GM18498 (cell line): ENCODE results near the gene CLCNKA.
"Not testable (repeated sequence)": the region's sequence is repeated elsewhere in the genome, so short reads cannot be mapped to it uniquely, and the experiment has no call there.

Source experiments
- ATAC-seq: cut with Tn5 transposase; IDR thresholded peaks from one replicate; pipeline ENCODE4 v1.9.1; 2021; ENCODE audit warnings: mild to moderate bottlenecking, moderate library complexity; ENCODE audit not compliant: unreplicated experiment

The CLCNKA gene

DNA sequence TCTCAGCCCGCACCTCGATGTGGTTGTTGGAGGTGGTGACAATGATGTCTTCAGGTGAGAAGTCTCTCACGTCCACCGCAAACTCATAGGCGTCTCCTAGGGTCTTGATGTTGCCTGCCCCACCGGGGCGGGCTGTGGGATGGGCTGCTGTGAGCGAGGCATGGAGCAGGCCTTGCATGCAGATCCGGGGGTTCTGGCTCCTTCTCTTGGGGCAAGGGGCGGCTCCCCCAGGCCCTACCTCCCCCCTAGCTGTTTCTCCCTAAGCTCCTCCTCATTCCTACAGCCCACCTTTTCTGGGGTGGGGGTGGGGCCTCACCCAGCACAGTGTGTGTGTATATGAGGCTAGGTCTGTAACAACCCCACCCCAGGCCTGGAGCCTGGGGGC is 4.8 kb upstream of the CLCNKA start:
- no peak for ATAC-seq

DNA sequence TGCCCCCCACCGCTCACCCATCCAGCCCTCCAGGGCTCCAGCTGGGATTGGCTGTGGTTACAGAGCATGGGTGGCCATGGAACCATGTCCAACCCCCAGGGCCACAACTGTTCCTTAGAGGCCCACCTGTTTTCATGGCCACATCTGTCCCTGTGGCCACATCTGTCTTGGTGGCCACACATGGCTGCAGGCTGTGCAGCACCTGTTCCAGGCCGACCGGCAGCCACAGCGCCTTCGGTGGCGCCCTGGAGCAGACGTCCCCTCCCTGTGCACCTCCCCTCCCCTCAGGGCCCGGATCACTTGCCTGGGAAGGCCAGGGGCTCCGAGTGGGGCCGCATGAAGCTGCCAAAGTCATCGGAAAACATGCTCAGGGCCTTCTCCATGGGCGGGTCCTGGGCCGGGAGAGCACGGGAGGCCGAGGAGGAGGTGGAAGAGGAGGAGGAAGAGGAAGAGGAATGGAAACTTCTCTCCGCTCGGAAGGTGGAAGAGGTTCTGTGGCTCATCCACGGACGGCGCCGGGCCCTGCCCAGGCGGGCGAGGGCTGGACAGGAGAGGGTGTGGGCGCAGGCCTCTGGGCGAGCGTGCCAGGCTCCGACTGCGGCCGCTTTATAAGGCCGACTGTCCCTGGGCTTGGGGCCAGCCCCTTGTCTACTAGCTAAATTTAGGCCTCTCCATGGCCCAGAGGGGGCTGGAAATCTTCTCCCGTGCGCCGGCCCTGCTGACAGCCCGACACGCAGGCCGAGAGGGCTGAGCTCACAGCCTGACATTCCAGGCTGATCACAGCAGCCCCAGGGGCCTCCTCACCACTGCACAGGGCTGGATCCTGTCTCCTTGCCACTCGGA is 4.2 kb upstream of the CLCNKA start, which contains the start of gene HSPB7:
Gene HSPB7, minus strand, starts transcription at position 583 of the 843 bp plus-strand sequence. Its CDS starts 80 bp downstream, at position 503.
- no peak for ATAC-seq

DNA sequence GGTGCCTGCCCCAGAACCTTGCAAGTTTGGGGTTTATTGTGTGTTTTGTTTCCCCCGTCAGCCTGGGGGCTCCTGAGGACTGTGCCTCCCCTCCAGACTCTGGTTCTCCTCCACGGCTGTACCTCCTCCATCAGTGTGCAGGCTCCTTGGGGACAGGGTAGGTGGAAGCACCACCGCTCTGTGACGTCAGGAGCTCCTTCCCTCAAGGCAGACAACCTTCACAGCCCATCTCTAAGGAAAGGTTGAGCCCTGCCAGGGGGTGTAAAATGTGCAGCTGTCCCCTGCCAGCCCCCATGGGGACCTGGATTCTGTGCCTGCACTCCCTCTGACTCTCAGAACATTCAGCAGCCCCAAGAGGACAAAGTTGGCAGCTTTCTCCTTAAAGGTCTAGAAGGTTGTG is 3.5 kb upstream of the CLCNKA start:
- ATAC-seq, result no peak

DNA sequence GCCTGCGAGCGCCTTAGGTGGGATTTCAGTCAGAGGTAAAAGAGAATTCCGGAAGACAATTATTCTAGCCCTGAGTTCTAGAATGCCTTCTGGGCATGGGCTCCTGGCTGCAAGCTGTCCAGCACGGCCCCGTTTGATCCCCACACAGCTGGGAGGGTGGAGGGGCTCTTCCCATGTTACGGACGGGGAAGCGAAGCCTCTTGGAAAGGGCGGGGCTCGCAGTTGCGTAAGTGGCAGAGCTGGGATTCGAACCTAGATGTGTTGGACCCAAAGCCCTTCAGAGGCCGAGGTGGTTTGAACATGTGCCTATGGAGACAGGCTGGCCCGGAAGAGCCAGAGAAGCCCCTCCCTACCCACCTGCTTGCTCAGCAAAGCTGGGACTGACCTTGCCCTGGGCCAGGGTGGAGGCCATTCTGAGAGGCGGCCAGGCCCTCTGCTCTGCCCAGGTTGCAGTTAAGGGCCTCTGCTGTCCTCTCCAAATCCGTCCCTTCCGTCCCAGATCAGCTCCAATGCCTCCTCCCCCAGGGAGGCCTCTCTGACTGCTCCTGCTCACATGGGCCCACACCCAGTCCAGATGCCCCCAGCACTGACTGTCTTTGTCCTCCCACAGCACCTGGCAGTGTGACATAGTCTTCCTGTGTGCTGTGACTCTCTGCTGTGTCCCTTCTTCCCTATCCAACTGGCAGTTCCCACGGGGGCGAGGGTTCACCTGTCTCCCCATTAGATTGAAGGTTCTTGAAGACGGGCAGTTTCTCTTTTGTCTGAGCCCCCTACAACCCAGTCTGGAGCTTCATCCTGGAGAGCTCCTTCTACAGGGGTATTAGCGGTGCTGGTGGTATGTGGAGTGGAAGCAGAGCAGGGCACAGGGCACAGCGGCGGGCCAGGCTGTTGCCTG is 2.8 kb upstream of the CLCNKA start:
- no peak for ATAC-seq

DNA sequence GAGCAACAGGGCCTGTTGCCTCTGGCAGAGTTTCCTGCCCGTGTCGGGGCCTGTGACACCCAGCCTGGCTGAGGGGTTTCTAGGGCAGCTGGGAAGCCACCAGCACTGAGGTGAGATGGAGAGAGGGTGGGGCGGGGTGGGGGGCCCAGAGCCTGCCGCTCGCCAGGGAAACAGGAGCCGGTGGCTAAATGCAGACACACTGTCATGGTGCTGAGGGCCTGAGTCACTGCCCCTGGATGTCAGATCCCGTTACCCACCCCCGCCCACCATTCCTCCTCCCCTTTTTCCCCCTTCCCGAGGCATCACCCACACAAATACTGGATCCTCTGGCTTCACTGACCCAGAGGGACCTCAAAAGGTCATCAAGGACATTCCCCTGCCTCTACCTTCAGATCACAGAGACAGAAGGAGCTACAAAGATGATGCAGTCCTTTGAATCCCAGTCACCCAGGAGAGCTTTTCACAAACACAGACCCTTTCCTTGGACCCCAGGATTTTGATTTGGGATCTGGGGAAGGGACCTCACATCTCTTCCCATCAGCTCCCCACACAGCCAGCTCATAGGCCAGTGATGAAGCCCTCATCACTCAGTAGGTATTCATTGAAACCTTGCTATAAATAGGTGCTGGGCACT is 2.1 kb upstream of the CLCNKA start:
- no peak for ATAC-seq

DNA sequence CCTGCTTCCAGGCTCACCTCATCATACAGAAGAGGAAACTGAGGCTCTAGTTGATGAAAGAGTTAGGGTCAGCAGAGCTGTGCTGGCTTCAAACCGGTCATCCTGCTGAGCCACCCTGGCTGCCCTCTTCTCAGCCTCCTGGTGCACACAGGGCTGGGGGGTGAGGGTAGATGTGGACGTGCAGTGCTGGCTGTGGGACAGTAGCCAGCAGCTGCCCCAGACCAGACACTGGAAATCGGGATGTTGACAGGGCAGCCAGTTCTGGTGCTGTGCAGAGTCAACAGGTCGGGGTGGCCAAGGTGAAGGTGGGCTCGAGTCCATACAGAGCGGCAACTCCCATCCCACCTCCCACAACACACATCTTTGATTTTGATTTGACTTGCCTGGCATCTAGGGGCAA is 1.5 kb upstream of the CLCNKA start:
- ATAC-seq, result no peak

DNA sequence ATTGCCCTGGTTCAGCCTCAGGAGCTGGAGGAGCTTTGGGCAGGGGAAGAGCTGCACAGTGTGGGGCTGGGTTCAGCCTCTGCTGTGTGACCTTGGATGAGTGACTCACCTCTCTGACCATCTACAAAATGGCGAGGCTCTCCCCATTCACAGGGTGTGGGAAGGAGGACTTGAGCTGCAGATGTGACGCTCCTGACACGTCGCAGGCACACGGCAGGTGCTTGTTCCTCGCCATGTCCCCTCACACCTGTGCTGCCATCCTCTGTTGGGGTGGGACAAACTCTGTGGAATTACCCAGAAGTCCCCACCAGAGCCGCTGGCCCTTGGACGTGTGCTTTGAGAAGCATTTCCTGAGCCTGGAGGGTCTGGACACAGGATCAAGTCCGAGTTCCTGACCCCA is 958 bp upstream of the CLCNKA start:
- ATAC-seq, result not testable (repeated sequence)

DNA sequence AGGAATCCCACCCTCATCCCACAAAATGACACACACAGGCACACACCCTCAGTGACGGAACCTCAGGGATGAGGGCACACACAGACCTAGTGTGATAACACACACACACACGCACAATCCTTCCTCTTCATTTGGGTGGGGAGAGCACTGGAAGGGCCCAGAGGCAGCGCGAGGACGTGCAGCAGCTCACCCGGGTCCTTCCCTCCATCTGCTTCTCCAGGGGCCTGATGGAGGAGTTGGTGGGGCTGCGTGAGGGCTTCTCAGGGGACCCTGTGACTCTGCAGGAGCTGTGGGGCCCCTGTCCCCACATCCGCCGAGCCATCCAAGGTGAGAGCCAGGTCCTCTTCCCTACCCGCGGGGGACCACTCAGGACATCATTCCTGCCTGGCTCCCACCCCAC is 557 bp downstream of the CLCNKA start:
- no peak for ATAC-seq

DNA sequence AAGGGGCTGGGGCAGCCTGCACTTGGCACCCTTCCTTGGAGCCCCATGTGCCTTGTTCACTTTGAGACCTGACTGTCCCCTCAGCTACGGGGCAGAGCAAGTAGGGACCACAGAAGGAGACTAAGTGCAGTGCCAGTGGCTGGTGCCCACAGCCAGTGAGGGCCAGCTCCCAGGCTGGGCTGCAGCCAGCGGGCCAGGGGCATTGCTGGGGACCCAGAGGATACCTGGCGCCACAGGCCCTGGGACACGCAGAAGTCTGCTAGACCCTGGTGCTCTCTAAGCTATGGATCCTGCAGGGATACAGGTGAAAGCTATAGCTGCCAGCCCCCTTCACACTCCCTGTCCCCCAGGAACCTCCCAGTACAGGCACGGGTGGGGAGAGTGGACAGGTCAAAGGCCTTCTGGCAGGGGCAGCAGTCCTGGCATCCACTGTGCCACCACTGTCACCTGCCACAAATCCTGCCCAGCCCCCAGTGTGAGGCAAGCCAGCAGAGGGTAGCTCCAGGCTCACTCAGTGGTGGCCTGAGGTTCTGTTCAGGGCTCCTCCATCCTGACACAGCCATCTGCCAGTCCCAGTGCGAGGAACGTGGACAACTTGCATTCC is 1.3 kb downstream of the CLCNKA start:
- no peak for ATAC-seq

DNA sequence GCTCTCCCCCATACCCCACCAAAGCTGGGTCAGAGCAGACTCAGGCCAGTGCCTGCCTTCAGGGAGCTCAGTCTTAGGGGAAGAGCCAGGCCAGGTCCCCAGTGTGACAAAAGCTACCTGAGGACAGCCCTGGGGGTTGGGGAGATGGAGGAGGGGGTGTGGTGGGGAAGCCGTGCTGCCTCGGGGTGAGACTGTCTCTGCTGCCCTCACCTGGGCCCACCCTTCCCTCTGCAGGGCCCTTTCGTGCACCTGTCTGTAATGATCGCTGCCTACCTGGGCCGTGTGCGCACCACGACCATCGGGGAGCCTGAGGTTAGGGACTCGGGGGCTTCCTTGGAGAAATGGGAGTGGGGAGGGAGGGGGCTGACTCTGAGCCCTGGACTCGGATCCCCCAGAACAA is 4.5 kb downstream of the CLCNKA start:
- ATAC-seq, result not testable (repeated sequence)

DNA sequence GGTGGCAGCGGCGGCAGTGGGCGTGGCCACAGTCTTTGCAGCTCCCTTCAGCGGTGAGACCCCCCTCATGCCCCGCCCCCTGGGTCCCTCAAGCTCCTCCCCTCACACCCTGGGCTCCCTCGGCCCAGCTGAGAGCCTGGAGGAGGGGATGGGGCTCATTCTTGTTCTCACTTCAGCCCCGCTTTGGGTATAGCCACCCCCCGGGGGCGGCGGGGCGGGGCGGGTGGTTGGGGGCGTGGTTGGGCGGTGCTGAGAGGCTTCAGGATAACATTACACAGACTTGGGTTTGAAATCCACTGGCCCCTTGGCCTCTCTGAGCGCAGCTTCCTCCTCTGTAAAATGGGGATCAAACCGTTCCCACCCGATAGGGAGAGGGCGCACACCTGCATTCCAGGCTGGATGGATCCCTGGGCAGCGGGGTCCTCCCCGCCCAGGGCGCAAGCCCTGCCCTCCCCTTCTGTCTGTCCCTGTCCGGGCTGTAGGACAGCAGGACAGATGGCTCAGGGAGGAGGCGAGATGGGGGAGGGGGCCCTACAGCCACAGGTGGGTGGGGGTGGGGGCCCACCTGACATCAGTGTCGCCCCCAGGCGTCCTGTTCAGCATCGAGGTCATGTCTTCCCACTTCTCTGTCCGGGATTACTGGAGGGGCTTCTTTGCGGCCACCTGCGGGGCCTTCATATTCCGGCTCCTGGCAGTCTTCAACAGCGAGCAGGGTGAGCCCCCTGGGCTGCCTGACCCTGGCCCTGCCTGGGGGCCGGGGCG is 5.1 kb downstream of the CLCNKA start:
- no peak for ATAC-seq

DNA sequence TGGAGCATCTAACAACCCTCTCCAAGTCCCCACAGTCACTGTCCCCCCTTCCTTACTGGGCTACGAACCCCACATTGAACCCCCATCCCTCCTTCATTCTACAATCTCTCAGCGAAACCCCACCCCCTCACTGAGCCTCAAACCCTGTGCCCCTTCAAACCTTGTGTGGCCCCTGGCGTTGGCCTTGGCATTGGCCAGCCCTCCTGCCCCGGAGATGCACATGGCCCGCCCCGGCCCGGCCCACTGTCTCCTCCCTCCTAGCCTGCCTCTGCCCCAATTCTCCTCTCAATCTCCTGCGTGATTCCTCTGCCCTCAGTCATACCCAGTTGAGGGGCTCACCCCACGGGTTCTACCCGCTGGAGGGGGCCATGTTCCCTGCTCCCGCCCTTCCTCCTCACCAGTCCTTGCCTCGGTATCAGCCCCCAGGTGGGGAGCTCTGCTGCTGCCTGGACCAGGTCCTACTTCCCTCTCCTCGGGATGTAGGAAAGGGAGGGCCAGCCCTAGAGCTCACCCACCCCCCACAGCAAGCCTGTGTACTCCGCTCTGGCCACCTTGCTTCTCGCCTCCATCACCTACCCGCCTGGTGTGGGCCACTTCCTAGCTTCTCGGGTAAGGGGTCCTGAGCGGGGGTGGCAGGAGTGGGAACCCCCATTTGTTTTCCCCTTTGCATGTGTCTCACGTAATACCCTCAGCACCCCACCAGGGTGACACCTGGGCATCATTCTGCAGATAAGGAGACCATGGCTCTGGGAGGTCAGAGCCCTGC is 6.6 kb downstream of the CLCNKA start:
- ATAC-seq, result no peak

DNA sequence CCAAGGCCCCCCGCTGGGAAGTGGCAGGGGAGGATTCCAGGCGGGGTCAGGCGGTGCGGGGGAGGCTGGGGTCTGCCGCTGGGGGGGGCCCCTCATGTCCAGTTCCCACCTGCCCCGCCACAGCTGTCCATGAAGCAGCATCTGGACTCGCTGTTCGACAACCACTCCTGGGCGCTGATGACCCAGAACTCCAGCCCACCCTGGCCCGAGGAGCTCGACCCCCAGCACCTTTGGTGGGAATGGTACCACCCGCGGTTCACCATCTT is 7.1 kb downstream of the CLCNKA start:
- not testable (repeated sequence) for ATAC-seq

DNA sequence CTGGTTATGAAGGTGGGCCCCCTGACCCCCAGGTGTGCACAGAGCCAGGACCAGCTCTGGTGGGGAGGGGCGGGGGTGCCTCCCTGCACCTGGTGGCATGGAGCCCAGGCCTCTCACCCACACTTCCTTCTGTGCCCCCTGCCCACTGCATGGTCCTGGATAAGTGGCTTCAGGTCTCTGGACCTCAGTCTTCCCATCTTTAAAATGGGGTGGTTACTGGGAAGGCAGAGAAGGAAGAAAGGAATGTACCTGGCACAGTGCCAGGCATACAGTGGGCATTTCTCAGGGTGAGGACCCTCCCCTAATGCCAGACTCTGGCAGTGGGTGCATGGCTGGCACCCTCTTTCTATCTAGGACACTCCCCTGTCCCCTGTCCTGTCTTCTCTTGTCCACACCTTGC is 7.5 kb downstream of the CLCNKA start:
- no peak for ATAC-seq

DNA sequence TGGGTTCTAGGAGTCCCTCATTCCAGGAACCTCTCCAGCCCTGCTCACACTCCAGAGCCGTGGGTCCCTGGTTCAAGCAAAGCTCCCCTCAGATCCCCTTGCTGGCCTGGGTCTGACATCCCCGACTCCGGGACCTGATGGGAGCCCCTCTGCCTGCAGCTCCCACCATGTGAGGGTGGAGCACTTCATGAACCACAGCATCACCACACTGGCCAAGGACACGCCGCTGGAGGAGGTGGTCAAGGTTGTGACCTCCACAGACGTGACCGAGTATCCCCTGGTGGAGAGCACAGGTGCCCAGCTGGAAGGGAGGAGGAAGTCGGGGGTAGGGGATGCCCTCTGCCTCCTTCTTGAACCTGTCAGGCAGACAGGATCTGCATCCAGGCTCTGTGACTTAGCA is 9.7 kb downstream of the CLCNKA start:
- no peak for ATAC-seq

DNA sequence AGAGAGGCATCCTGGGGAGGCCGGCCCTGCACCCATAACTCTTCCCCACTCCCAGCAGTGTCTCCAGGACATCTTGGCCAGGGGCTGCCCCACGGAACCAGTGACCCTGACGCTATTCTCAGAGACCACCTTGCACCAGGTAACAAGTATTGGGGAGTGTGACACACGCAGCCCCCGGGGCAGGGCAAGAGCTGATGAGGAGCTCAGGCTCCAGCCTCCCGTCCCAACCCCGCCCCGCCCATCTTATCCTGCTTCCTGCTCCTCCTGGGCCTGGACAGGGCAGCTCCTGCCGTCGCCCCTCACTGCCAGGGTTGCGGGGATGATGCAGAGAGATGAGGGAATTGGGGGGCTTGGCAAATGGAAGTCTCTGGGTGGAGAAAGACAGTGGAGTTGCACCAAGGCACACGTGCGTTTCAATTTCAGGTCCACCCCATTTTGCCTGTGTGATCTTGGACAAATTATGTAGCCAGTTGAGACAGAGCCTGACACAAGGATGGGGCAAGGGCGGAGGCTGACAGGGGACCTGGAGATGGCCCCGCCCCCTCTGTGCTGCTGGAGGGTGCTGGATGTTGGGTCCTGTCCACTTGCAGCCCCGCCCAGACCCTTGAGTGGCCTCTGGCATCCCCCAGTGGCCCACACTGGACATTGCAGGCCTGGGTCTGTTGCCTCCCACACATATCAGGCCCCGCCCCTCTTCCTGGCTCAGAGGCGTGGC is 10.7 kb downstream of the CLCNKA start:
- ATAC-seq, result no peak

DNA sequence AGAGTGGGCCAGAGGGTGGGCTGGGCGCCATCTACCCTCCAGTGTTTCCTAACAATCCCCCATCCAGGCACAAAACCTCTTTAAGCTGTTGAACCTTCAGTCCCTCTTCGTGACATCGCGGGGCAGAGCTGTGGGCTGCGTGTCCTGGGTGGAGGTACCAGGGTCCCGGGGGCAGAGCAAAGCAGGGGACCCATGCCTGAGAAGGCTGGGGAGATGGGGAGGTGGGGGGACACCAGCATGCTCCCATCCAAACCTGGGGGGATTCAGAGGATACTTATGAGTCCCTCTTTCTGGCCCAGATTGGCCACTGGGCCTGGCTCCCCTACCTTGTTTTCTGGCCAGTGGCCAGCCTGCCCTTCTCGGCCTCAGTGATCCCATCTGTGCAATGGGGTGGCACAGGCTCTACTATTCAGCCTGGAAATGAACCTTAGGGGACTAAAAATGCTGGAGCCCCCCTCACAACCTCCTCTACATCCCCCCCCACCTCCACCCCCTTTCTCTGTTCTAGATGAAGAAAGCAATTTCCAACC is 11.3 kb downstream of the CLCNKA start:
- not testable (repeated sequence) for ATAC-seq

DNA sequence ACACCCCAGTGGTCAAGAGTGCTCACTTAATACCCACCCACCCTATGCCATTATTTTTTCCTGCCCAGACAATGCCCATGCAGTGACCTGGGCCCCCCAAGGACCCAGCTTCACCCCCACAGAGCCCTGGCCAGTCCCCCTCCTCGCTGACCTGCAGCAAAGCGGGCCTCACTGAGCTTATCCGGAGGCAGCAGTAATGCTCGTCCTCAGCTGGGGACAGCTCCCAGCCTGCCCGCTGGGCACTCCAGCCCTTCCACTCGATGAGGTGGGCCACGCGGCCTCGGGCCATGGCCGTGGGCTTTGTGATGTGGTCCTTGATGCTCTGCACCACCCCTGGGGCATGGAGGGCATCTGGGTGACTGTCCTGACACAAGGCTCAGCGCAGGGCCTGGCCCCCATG is 14.6 kb downstream of the CLCNKA start:
- not testable (repeated sequence) for ATAC-seq

DNA sequence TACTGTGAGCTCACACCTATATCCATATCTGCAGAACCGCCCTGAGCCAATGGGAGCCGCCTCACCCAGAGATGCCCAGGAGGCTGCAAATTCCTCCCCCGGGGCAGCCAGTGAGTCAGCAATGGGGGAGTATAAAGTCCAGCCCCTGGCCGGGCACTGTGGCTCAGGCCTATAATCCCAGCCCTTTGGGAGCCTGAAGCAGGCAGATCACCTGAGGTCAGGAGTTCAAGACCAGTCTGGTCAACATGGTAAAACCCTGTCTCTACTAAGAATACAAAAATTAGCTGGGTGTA is 16.7 kb downstream of the CLCNKA start:
- no peak for ATAC-seq
